Neuronal stem cell (in vitro differentiated cells): ENCODE results near the gene TCEA2.
A peak's percentile ranks its signal among the peaks of the same experiment; 100 is the strongest.

ENCODE experiments used
- DNase-seq: peaks from one replicate; pipeline ENCODE4 v3.0.0-alpha.2; 2013; ENCODE audit warnings: low spot score
- H2AFZ ChIP-seq: one replicate; pipeline ENCODE4 v1.6.1; 2013; ENCODE audit warnings: mild to moderate bottlenecking, low read length, inconsistent platforms
- H2AK5ac ChIP-seq: 2 replicates; pipeline ENCODE4 v1.6.1; 2013; ENCODE audit warnings: low read depth, mild to moderate bottlenecking, inconsistent platforms, low read length, moderate library complexity, mixed read lengths
- H2BK120ac ChIP-seq: 2 replicates; pipeline ENCODE4 v1.6.1; 2013; ENCODE audit warnings: low read depth, mild to moderate bottlenecking, inconsistent platforms, low read length, moderate library complexity, mixed read lengths
- H2BK12ac ChIP-seq: one replicate; pipeline ENCODE4 v1.6.1; 2013; ENCODE audit warnings: low read length, inconsistent platforms
- H2BK15ac ChIP-seq: 2 replicates; pipeline ENCODE4 v1.6.1; 2013; ENCODE audit warnings: mild to moderate bottlenecking, low read length, inconsistent platforms, mixed read lengths
- H2BK5ac ChIP-seq: one replicate; pipeline ENCODE4 v1.6.1; 2013; ENCODE audit warnings: inconsistent platforms, mild to moderate bottlenecking, low read length, moderate library complexity
- H3K14ac ChIP-seq: one replicate; pipeline ENCODE4 v1.6.1; 2013; ENCODE audit warnings: low read length, inconsistent platforms
- H3K18ac ChIP-seq: 2 replicates; pipeline ENCODE4 v1.6.1; 2013; ENCODE audit warnings: low read length, inconsistent platforms
- H3K23ac ChIP-seq: 2 replicates; pipeline ENCODE4 v1.6.1; 2013; ENCODE audit warnings: low read depth, mild to moderate bottlenecking, mixed read lengths, low read length, inconsistent platforms; ENCODE audit not compliant: poor library complexity
- H3K27ac ChIP-seq: replicated peaks from 3 replicates; pipeline ENCODE4 v1.5.1; 2013; ENCODE audit warnings: low read length, inconsistent platforms
- H3K27me3 ChIP-seq, 3 experiments: 2 replicates each; pipeline ENCODE4 v1.6.1; 2013; ENCODE audit warnings: low read length in 3 of 3, mild to moderate bottlenecking in 2 of 3, inconsistent platforms in 1 of 3, low read depth in 1 of 3, mixed read lengths in 1 of 3, moderate library complexity in 1 of 3; ENCODE audit not compliant: control insufficient read depth in 3 of 3, insufficient read depth in 3 of 3
- H3K36me3 ChIP-seq, 2 donors: replicated peaks in 1 of 2; 2 replicates each; pipeline ENCODE4 v1.6.1; 2013; ENCODE audit warnings: low read length in 2 of 2; ENCODE audit not compliant: control insufficient read depth in 2 of 2, insufficient read depth in 2 of 2
- H3K4ac ChIP-seq: 2 replicates; pipeline ENCODE4 v1.6.1; 2013; ENCODE audit warnings: inconsistent platforms, mild to moderate bottlenecking, low read length, moderate library complexity
- H3K4me1 ChIP-seq, 2 donors: 1 replicate in 1 of 2; 2 replicates in 1 of 2; pipeline ENCODE4 v1.6.1; 2013; ENCODE audit warnings: low read length in 2 of 2, low read depth in 1 of 2; ENCODE audit not compliant: control insufficient read depth in 2 of 2, insufficient read depth in 1 of 2
- H3K4me2 ChIP-seq: one replicate; pipeline ENCODE4 v1.6.1; 2013; ENCODE audit warnings: mild to moderate bottlenecking, low read length, inconsistent platforms; ENCODE audit not compliant: insufficient read depth, poor library complexity, severe bottlenecking
- H3K4me3 ChIP-seq, 2 donors: 2 replicates each; pipeline ENCODE4 v1.5.1; 2013; ENCODE audit warnings: low read length in 2 of 2, mild to moderate bottlenecking in 2 of 2, inconsistent platforms in 1 of 2, moderate library complexity in 1 of 2
- H3K79me1 ChIP-seq: one replicate; pipeline ENCODE4 v1.6.1; 2013; ENCODE audit warnings: low read depth, mild to moderate bottlenecking, inconsistent platforms, low read length, moderate library complexity
- H3K9ac ChIP-seq: one replicate; pipeline ENCODE4 v1.6.1; 2013; ENCODE audit warnings: mild to moderate bottlenecking, low read depth, low read length, inconsistent platforms; ENCODE audit not compliant: poor library complexity
- H3K9me3 ChIP-seq, 2 donors: replicated peaks in 1 of 2; 2 replicates each; pipeline versions ENCODE3 to v1.6.1; 2013; ENCODE audit warnings: low read length in 2 of 2, mild to moderate bottlenecking in 2 of 2, inconsistent platforms in 1 of 2, low read depth in 1 of 2, mixed read lengths in 1 of 2, moderate library complexity in 1 of 2; ENCODE audit not compliant: control insufficient read depth in 2 of 2, insufficient read depth in 1 of 2
- H4K8ac ChIP-seq: one replicate; pipeline ENCODE4 v1.6.1; 2013; ENCODE audit warnings: low read depth, mild to moderate bottlenecking, inconsistent platforms, low read length, moderate library complexity
- H4K91ac ChIP-seq: one replicate; pipeline ENCODE4 v1.6.1; 2013; ENCODE audit warnings: low read length, low read depth, mild to moderate bottlenecking, inconsistent platforms; ENCODE audit not compliant: poor library complexity
- WGBS, 2 donors: extraction: QIAGEN DNeasy Blood & Tissue Kit; methylation state at CpG; one replicate each; pipeline ENCODE4 v1.1.7; 2013; ENCODE audit warnings: missing lambda C conversion rate in 2 of 2, mixed read lengths in 1 of 2; ENCODE audit not compliant: insufficient read length in 2 of 2, insufficient replicate concordance in 1 of 2; ENCODE audit errors: extremely low coverage in 2 of 2; 5-methylcytosine and 5-hydroxymethylcytosine counted together

The TCEA2 gene

DNA sequence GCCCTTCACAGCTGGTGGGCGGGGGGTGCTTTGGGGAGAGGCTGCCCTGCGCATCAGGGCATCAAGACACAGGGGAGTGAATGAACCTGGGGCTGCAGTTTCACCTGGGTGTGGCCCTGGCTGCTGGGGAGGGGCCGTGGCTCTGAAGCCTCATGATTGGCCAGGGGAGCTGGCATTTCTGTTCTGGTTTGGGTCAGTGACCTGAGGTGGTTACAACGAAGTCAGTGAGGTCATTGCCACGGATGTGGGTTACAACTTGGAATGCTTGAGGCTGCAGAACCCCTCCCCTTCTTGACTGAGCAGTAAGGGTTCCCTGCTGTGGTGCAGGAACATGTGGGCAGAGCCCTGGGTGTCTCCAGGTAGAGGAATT is 3.0 kb downstream of the TCEA2 start:
- Histone ChIP-seq H2AK5ac (peak overlapping the region; percentile 10), H3K18ac (no peak overlapping the region), H3K14ac (no peak overlapping the region), H3K9ac (no peak overlapping the region), H3K9me3 (no peaks in the 10 kb centered on the region), H3K23ac (peak overlapping the region; percentile 34), H4K91ac (no peak overlapping the region), H3K4ac (no peak overlapping the region), H2BK120ac (no peak overlapping the region), H3K27ac (no peak overlapping the region), H2BK5ac (no peak overlapping the region), H2BK12ac (no peak overlapping the region), H2BK15ac (no peak overlapping the region), H3K4me3 (no peak overlapping the region), H3K36me3 (peaks cover 6 to 9% of the 10 kb centered on the region in 2 donors), H4K8ac (no peak overlapping the region), H3K4me2 (no peak overlapping the region), H2AFZ (no peak overlapping the region), H3K79me1 (peaks cover 9% of the 10 kb centered on the region), H3K4me1 (peaks cover 17 to 22% of the 10 kb centered on the region in 2 donors), H3K27me3 (no peaks in the 10 kb centered on the region)
- DNase-seq: no peak
- WGBS, 2 donors: no CpG with 5 or more reads among the region's 5 CpGs

GRCh38 chr20:64067005-64067632 is 4.1 kb downstream of the TCEA2 start:
- no peak for DNase-seq
- Histone ChIP-seq H3K4me3 (no peak overlapping the region), H2AFZ (no peak overlapping the region), H3K4me2 (no peak overlapping the region), H3K27ac (no peak overlapping the region), H3K27me3 (no peaks in the 10 kb centered on the region), H4K91ac (no peak overlapping the region), H3K9me3 (no peaks in the 10 kb centered on the region), H3K4ac (no peak overlapping the region), H3K9ac (peak overlapping the region; percentile 9), H3K36me3 (peaks cover 10 to 17% of the 10 kb centered on the region in 2 donors), H3K4me1 (peaks cover 15 to 21% of the 10 kb centered on the region in 2 donors), H3K79me1 (peaks cover 10% of the 10 kb centered on the region), H3K14ac (no peak overlapping the region), H4K8ac (no peak overlapping the region), H2BK5ac (no peak overlapping the region), H2BK15ac (no peak overlapping the region), H2BK120ac (no peak overlapping the region), H3K23ac (no peak overlapping the region), H3K18ac (no peak overlapping the region), H2AK5ac (no peak overlapping the region), H2BK12ac (peak overlapping the region; percentile 7)
- WGBS, 2 donors: no CpG with 5 or more reads among the region's 6 CpGs

DNA sequence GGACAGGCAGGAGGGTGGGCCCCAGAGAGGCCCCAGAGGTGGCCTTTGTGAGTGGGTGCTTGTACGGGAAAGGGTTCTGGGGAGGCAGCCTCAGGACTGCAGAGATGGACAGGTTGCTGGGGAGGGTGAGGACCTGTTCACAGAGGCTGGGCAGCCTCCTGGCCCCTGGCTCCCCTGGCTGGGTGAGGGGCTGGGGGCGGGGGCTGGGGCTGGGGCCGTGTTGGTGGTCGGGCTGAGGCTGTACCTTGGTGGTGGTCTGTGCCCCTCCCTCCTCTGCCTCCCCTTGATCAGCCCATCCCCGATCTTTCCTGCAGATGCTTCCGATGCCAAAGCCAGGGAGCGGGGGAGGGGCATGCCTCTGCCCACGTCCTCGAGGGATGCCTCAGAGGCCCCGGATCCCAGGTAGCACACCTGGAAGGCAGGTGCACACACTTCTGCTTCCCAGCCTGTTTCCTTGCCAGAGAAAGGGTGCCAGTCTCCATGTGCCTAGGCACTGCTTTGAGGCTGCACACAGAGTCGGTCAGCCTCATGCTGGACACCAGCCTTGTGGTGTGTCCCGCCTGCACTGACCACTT is 4.8 kb downstream of the TCEA2 start:
- Histone ChIP-seq H3K4ac (no peak overlapping the region), H3K4me1 (peaks cover 11 to 17% of the 10 kb centered on the region in 2 donors), H3K4me2 (no peak overlapping the region), H3K18ac (peak overlapping the region; percentile 28), H2BK12ac (no peak overlapping the region), H4K91ac (no peak overlapping the region), H4K8ac (no peak overlapping the region), H2BK5ac (no peak overlapping the region), H3K14ac (no peak overlapping the region), H3K36me3 (peaks cover 14 to 20% of the 10 kb centered on the region in 2 donors), H3K23ac (peak overlapping the region; percentile 73), H2BK15ac (no peak overlapping the region), H3K27me3 (no peaks in the 10 kb centered on the region), H2BK120ac (no peak overlapping the region), H2AK5ac (no peak overlapping the region), H3K4me3 (no peak overlapping the region), H3K9me3 (no peaks in the 10 kb centered on the region), H3K79me1 (peaks cover 12% of the 10 kb centered on the region), H3K9ac (no peak overlapping the region), H2AFZ (no peak overlapping the region), H3K27ac (no peak overlapping the region)
- WGBS, 2 donors: no CpG with 5 or more reads among the region's 12 CpGs
- DNase-seq: no peak

GRCh38 chr20:64068386-64069208 is 5.6 kb downstream of the TCEA2 start:
- Histone ChIP-seq H2BK15ac (peak overlapping the region; percentile 58), H3K79me1 (peaks cover 8% of the 10 kb centered on the region), H2BK12ac (no peak overlapping the region), H2BK5ac (peak overlapping the region; percentile 87), H3K14ac (peak overlapping the region; percentile 3), H3K4me2 (no peak overlapping the region), H2BK120ac (peak overlapping the region; percentile 72), H3K9ac (no peak overlapping the region), H3K18ac (no peak overlapping the region), H4K8ac (no peak overlapping the region), H3K4me3 (no peak overlapping the region), H2AK5ac (no peak overlapping the region), H3K4ac (no peak overlapping the region), H2AFZ (no peak overlapping the region), H3K36me3 (peaks cover 14 to 20% of the 10 kb centered on the region in 2 donors), H3K27me3 (no peaks in the 10 kb centered on the region), H3K4me1 (peaks cover 11 to 17% of the 10 kb centered on the region in 2 donors), H4K91ac (no peak overlapping the region), H3K23ac (peak overlapping the region; percentile 65), H3K9me3 (no peaks in the 10 kb centered on the region), H3K27ac (no peak overlapping the region)
- DNase-seq: no peak
- WGBS, 2 donors: no CpG with 5 or more reads among the region's 12 CpGs
